NB4 (cell line): ENCODE results near the gene ITGB7.

ENCODE experiments used
- MYC ChIP-seq: IDR thresholded peaks from 2 replicates; pipeline ENCODE4 v1.6.1; 2011; ENCODE audit warnings: low read depth, low read length
- TF ChIP-seq, protein P1 (sequence below): IDR thresholded peaks from one replicate; pipeline ENCODE4 v1.5.1; 2012; ENCODE audit warnings: low read depth, low read length
- TF ChIP-seq, protein P2 (sequence below): IDR thresholded peaks from 2 replicates; pipeline ENCODE4 v1.6.1; 2011; ENCODE audit warnings: low read depth, low read length

DNA sequence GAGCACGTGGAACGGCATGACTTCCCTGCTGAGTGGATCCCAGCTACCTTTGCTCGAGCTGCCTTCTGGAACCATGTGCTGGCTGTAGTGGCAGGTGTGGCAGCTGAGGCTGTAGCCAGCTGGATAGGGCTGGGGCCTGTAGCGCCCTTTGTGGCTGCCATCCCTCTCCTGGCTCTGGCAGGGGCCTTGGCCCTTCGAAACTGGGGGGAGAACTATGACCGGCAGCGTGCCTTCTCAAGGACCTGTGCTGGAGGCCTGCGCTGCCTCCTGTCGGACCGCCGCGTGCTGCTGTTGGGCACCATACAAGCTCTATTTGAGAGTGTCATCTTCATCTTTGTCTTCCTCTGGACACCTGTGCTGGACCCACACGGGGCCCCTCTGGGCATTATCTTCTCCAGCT, 46.2 kb upstream of the ITGB7 start:
- TF ChIP-seq, protein P1, sequence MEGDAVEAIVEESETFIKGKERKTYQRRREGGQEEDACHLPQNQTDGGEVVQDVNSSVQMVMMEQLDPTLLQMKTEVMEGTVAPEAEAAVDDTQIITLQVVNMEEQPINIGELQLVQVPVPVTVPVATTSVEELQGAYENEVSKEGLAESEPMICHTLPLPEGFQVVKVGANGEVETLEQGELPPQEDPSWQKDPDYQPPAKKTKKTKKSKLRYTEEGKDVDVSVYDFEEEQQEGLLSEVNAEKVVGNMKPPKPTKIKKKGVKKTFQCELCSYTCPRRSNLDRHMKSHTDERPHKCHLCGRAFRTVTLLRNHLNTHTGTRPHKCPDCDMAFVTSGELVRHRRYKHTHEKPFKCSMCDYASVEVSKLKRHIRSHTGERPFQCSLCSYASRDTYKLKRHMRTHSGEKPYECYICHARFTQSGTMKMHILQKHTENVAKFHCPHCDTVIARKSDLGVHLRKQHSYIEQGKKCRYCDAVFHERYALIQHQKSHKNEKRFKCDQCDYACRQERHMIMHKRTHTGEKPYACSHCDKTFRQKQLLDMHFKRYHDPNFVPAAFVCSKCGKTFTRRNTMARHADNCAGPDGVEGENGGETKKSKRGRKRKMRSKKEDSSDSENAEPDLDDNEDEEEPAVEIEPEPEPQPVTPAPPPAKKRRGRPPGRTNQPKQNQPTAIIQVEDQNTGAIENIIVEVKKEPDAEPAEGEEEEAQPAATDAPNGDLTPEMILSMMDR, result no peak
- no peak for TF ChIP-seq MYC
- TF ChIP-seq, protein P2, sequence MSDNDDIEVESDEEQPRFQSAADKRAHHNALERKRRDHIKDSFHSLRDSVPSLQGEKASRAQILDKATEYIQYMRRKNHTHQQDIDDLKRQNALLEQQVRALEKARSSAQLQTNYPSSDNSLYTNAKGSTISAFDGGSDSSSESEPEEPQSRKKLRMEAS, result no peak
